Activated naive CD4-positive, alpha-beta T cell treated with anti-CD3 and anti-CD28 coated beads, Interleukin-2, amount 10 ng/mL, durations not matched to agents 7 days and 5 days (primary cell): ENCODE measurements around the gene KRT2.

Source experiments
- CTCF ChIA-PET: fragments of 350-600 bp; sonication (Branson Sonifier 250); formaldehyde crosslinking; loops from one replicate; lab custom pipeline; 2021; ENCODE audit warnings: antibody characterized with exemption; lab: Charles Lee
- DNase-seq: peaks from one replicate; pipeline ENCODE4 v3.0.0-alpha.2; 2020
- H3K27ac Mint-ChIP-seq: one replicate; pipeline ENCODE4 v1.8.0; 2021; ENCODE audit warnings: mild to moderate bottlenecking, moderate library complexity, mixed read lengths
- H3K27me3 Mint-ChIP-seq: one replicate; pipeline ENCODE4 v1.8.0; 2021; ENCODE audit warnings: mild to moderate bottlenecking, mixed read lengths
- H3K36me3 Mint-ChIP-seq: one replicate; pipeline ENCODE4 v1.8.0; 2021; ENCODE audit warnings: mixed read lengths
- H3K4me1 Mint-ChIP-seq: one replicate; pipeline ENCODE4 v1.8.0; 2021; ENCODE audit warnings: mixed read lengths
- H3K4me3 Mint-ChIP-seq: one replicate; pipeline ENCODE4 v1.8.0; 2021; ENCODE audit warnings: mild to moderate bottlenecking, moderate library complexity, mixed read lengths
- H3K9me3 Mint-ChIP-seq: one replicate; pipeline ENCODE4 v1.8.0; 2021; ENCODE audit warnings: mixed read lengths

The KRT2 gene

DNA sequence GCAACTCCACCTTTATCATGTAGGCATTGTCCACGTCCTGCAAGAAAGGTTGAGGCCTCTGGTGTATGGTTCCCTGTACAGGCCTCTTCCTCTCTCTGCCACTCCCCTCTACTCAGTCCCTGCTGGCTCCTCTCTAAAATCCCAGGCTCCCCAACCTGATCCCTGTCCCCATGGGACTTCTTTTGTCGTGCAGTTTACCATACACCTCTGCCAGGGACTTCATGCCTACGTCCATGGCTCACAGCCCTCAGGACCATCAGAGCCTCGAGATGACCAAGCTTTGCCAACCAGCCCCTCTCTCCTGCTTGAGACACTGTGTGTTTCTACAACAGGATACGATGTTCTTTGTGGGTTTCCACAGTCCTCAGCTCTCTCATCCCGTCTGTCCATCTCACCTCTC, 2.9 kb downstream of the KRT2 start:
- H3K9me3 Mint-ChIP-seq, result peaks cover 17% of the 10 kb centered on the region
- peaks cover 16% of the 10 kb centered on the region for H3K36me3 Mint-ChIP-seq
- H3K4me3 Mint-ChIP-seq, result no peak overlapping the region
- peak overlapping the region; percentile 68 for H3K27ac Mint-ChIP-seq
- H3K27me3 Mint-ChIP-seq, result peaks cover 30% of the 10 kb centered on the region
- H3K4me1 Mint-ChIP-seq, result peaks cover 57% of the 10 kb centered on the region
- CTCF ChIA-PET, result interaction anchor here (0.7 to 1.6 kb wide), 3 partner anchors 40 to 231 kb away, joined by 3 to 4 read pairs (median 3); no protein-coding TSS in a partner anchor
- no peak for DNase-seq

DNA sequence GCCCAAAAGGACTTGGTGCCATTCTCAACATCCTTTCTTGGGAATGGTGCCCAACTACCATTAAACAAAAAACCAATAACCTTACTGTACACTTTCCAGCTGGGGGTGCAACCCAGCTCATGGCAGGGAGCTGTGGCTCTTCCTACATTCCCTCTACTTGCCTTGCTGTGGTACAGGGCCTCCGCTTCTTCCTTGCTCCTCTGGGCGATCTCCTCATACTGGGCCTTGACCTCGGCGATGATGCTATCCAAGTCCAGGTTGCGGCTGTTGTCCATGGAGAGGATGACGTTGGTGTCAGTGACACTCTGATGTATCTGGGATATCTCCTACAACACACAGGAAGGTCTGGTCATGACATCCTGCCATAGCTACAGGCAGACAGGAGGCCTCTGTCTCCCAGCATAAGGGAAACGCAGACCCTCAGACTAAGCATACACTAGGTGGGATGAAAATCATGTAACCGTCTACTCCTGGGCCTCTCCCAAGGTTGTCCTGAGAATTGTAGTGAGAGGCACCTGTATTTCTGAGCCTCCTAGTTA, 3.9 kb downstream of the KRT2 start:
- H3K27me3 Mint-ChIP-seq, result peaks cover 21% of the 10 kb centered on the region
- peaks cover 17% of the 10 kb centered on the region for H3K9me3 Mint-ChIP-seq
- no peak for DNase-seq
- peaks cover 67% of the 10 kb centered on the region for H3K4me1 Mint-ChIP-seq
- peaks cover 22% of the 10 kb centered on the region for H3K36me3 Mint-ChIP-seq
- H3K4me3 Mint-ChIP-seq, result no peak overlapping the region
- CTCF ChIA-PET, result interaction anchor here (1.6 kb wide), 1 partner anchor 39 kb away, joined by 4 read pairs; no protein-coding TSS in a partner anchor
- H3K27ac Mint-ChIP-seq, result peak overlapping the region; percentile 100

DNA sequence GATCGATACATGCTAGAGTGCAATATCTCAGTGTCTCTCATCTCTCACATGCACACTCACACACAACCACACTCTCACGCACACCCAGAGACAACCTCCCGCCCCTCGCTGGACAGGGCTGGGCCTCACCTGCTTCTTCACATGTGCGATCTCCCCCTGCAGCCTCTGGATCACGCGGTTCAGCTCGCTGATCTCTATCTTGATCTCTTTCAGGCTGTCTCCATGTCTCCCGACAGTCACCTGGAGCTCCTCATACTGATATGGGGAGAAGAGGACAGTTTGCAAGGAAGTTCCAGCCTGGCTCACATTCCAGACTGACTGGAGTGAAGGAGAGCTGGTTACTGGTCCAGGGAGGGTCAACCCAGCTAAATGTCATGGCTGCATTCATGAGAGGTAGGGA, 4.4 kb downstream of the KRT2 start:
- Mint-ChIP-seq H3K9me3 (peaks cover 17% of the 10 kb centered on the region), H3K36me3 (peaks cover 24% of the 10 kb centered on the region), H3K27ac (peak overlapping the region; percentile 100), H3K4me1 (peaks cover 66% of the 10 kb centered on the region), H3K27me3 (peaks cover 21% of the 10 kb centered on the region), H3K4me3 (no peak overlapping the region)
- CTCF ChIA-PET, result no interaction called here
- DNase-seq, result no peak

DNA sequence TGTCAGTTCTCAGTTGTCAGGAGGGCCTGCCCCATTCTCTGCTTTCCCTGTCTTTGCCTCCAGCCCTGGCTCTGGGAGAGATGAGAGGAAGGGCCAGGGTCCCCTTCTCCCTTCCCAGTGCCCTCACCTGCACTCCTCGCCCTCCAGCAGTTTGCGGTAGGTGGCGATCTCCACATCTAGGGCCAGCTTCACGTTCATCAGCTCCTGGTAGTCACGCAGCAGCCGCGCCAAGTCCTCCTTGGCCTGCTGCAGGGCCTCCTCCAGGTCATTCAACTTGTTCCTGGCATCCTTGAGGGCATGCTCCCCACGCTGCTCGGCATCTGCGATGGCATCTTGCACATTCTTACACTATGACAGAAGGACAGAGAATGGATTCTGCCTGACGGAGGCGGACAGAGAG, 5.4 kb downstream of the KRT2 start:
- Mint-ChIP-seq H3K4me3 (no peak overlapping the region), H3K9me3 (peaks cover 15% of the 10 kb centered on the region), H3K4me1 (peaks cover 76% of the 10 kb centered on the region), H3K27me3 (peaks cover 13% of the 10 kb centered on the region), H3K27ac (peak overlapping the region; percentile 100), H3K36me3 (peaks cover 30% of the 10 kb centered on the region)
- peak; percentile 16 for DNase-seq
- CTCF ChIA-PET, result no interaction called here

DNA sequence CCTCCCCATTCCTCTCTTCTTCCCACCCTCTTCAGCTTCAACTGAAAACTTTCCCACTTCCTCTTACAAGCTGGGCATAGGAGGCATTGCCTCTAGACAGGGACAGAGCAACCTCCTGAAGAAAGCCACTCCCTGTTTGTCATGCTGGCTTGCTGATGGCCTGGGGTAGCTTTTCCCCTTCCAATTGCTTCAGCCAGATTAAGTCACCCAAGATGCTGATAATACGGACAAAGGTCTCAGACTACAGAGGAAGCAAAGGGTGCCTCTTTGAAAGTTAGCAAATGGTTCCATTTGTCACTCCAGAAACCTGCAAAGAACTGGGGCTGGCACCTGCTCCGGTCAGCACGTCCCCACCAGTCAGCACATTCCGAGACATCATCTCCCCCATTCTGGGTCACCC, 6.0 kb downstream of the KRT2 start:
- Mint-ChIP-seq H3K4me3 (peak overlapping the region; percentile 56), H3K36me3 (peaks cover 30% of the 10 kb centered on the region), H3K27ac (peak overlapping the region; percentile 100), H3K4me1 (peaks cover 82% of the 10 kb centered on the region), H3K27me3 (peaks cover 10% of the 10 kb centered on the region), H3K9me3 (peaks cover 15% of the 10 kb centered on the region)
- CTCF ChIA-PET, result no interaction called here
- peak; percentile 24 for DNase-seq

DNA sequence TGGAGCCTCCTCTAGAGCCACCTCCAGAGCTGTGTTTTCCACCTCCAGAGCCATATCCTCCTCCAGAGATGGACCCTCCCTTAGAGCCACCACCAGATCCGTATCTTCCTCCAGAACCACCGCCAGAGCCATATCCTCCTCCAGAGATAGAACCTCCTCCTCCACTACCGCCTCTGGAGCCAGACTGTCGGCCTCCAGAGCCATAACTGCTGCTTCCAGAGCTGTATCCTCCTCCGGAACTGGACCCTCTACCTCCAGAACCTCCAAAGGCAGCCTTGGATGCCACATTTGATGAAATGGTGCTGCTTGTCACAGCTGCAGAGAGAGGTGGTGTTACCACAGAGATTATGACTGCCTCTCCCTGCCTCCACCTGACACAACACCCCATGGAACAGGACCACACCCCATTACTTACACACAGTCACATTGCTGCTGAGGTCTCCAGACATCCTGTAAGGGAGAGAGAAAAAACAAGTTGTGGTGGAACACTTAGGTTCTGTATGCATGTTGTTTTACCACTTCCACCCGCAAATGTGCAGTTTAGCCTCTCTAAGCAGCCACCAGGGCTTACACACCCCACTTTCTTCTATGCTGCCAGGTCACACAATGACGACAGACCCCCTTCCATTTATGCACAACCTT, 6.8 kb downstream of the KRT2 start:
- Mint-ChIP-seq H3K9me3 (peaks cover 15% of the 10 kb centered on the region), H3K36me3 (peaks cover 30% of the 10 kb centered on the region), H3K27ac (peak overlapping the region; percentile 100), H3K27me3 (peaks cover 5% of the 10 kb centered on the region), H3K4me1 (peaks cover 84% of the 10 kb centered on the region), H3K4me3 (peak overlapping the region; percentile 56)
- CTCF ChIA-PET, result interaction anchor here (1.1 kb wide), 1 partner anchor 62 kb away, joined by 4 read pairs; no protein-coding TSS in a partner anchor
- DNase-seq, result peak; percentile 82

DNA sequence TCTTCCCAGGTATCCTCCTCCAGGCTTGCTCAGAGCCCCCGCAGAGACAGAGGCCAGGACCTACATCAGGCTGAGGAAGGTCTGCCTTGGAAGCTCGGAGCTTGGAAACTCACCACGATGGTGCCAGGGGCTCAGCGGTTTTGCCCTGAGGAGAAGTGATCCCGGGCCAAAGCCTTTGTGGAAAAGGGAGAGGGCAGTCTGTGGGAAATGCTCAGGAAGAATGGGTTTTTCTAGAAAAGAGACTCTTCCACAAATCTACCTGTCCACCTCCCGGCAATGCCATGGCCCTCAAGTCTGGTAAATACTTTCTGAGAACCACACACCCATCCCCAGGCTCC, 8.0 kb downstream of the KRT2 start:
- DNase-seq, result peak; percentile 13
- H3K27ac Mint-ChIP-seq, result peak overlapping the region; percentile 100
- H3K27me3 Mint-ChIP-seq, result peaks cover 5% of the 10 kb centered on the region
- peaks cover 28% of the 10 kb centered on the region for H3K36me3 Mint-ChIP-seq
- peaks cover 15% of the 10 kb centered on the region for H3K9me3 Mint-ChIP-seq
- H3K4me1 Mint-ChIP-seq, result peaks cover 80% of the 10 kb centered on the region
- CTCF ChIA-PET, result interaction anchor here (1.2 kb wide), 1 partner anchor 11 kb away, joined by 3 read pairs; no protein-coding TSS in a partner anchor
- no peak overlapping the region for H3K4me3 Mint-ChIP-seq

DNA sequence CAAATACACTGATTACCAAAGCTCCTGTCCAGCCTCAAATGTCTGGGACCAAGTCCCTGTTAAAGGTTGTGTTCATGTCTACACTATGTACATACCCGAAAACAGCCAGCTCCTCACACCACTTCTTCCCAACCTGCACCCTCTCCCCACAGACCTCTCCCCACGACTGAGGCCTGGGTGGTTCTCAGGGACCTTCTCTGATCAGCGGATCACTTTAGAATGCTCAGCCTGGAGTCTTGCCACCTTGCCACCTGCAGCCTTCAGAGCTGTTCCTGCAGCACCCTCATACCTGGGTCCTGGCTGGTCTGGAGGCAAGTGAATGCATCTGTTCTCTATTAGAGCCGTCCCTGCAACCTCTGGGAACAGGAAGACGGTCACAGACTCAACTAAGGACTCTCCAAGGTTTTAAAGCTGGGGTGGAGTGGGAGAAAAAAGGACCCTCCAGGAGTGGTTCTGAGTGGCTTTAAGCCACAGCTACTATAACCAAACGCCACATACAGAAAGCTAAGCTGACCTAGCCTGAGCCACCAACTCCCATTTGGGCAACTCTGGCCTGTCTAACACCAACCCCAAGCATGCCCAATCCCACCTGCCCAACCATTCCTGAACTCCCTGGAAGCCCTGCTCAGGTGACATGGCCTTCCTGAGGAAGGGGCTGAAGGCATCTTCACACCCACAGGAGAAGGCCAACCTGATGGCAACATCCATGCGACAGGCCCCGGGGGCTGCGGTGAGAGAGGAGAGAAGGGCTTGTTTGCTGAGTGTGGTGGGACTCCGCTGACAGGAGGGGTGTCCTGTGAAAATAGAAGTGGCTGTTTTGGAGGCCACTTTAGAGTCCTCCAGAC, 8.6 kb downstream of the KRT2 start:
- Mint-ChIP-seq H3K9me3 (peaks cover 15% of the 10 kb centered on the region), H3K4me1 (peaks cover 74% of the 10 kb centered on the region), H3K4me3 (no peak overlapping the region), H3K36me3 (peaks cover 27% of the 10 kb centered on the region), H3K27me3 (peaks cover 5% of the 10 kb centered on the region), H3K27ac (peak overlapping the region; percentile 100)
- CTCF ChIA-PET, result interaction anchor here (1.2 kb wide), 1 partner anchor 10 kb away, joined by 3 read pairs; no protein-coding TSS in a partner anchor
- DNase-seq, result peak; percentile 16

DNA sequence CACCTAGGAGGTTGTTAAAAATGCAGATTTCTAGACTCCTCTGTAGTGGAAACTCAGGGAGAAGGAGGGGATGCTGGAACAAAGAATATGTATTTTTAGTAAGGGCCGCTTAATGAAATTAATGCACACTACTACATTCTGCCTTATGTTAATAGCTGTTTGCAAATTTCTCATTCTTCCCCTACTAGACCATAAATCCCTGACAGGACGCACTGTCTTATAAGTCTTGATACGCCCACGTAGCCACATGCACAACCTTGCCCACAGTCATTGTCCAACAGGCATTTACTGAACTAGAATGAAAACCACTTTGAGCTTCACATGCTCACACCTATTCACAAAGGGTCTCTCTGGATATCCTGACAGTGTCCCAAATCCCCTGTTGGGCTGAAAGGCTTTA, 10.5 kb downstream of the KRT2 start:
- peaks cover 55% of the 10 kb centered on the region for H3K4me1 Mint-ChIP-seq
- no peak overlapping the region for H3K27ac Mint-ChIP-seq
- H3K4me3 Mint-ChIP-seq, result no peak overlapping the region
- peaks cover 12% of the 10 kb centered on the region for H3K9me3 Mint-ChIP-seq
- H3K36me3 Mint-ChIP-seq, result peaks cover 24% of the 10 kb centered on the region
- peaks cover 9% of the 10 kb centered on the region for H3K27me3 Mint-ChIP-seq
- CTCF ChIA-PET, result interaction anchor here (1.5 kb wide), 1 partner anchor 8 kb away, joined by 6 read pairs; no protein-coding TSS in a partner anchor
- DNase-seq, result peak; percentile 19

DNA sequence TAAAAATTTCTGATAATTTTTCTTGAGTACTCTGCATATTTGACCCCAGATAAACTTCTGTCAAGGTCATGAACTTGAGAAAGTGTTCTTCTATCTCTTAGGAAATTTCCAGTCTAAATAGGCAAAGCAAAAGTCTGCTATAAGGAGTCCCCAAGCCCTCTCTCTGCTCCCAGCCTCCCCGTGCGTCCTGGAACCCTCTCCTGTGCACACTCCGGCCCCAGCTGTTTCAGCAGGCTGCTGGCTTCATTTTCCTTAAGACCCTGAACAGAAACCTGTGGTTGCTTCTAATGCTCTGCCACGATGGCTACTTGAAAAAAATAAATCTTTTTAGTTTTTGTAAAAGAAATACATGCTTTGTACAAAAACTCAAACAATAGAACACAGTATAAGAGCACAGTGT, 14.7 kb downstream of the KRT2 start:
- Mint-ChIP-seq H3K36me3 (peaks cover 5% of the 10 kb centered on the region), H3K9me3 (peaks cover 1% of the 10 kb centered on the region), H3K4me1 (peaks cover 50% of the 10 kb centered on the region), H3K27ac (no peak overlapping the region), H3K4me3 (no peak overlapping the region), H3K27me3 (peaks cover 8% of the 10 kb centered on the region)
- DNase-seq, result no peak
- CTCF ChIA-PET, result no interaction called here

DNA sequence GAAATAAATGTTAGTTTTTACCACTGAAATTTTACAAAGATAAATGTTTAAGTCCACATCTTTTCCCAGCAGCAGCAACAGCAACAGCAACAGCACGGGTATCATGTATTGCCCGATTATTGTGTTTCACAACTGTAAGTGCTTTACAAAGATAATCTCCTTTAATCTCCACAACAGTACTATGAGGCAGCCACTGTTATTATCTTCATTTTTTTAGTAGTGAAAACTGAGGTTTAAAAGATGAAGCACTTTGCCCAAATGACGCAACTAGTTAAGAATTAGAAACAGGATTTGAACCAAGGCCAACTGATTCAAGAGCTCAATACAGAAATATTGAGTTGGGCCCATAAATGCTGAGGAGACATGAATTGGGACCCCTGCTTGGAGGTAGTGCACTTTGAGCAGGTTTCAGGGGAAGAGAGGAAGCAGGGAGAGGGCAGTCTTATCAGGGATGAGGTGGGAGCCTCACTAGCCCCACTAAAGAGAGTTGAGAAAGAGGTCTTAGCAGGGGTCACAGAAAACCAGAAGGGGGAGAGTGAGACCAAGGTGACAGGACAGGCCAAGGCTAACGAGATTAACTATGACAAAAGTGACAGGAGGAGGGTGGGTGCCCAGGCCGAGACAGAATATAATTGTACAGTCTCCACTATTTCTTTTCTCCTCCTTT, 15.3 kb downstream of the KRT2 start:
- no peak overlapping the region for H3K27ac Mint-ChIP-seq
- peaks cover 1% of the 10 kb centered on the region for H3K36me3 Mint-ChIP-seq
- H3K27me3 Mint-ChIP-seq, result peaks cover 8% of the 10 kb centered on the region
- no peak for DNase-seq
- peaks cover 1% of the 10 kb centered on the region for H3K9me3 Mint-ChIP-seq
- peaks cover 50% of the 10 kb centered on the region for H3K4me1 Mint-ChIP-seq
- CTCF ChIA-PET, result no interaction called here
- no peak overlapping the region for H3K4me3 Mint-ChIP-seq

DNA sequence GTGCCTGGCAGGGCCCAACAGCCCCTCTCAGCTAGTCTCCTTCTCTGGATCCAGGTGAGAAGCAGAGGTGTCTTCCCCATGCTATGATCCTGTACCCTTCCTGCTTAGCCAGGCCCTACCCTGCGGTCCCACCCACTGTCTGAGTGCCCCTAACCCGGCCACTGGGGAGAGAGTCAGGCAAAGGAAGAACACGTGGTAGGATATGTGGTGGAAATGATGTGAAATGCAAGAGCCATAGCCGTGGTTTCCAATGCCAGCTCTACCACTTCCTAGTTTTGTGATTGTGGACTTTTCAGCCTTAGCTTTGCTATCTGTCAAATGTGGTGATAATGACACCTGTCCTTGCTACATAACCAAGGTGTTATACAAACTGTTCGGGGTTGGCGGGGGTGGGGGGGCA, 15.8 kb downstream of the KRT2 start:
- no peak overlapping the region for H3K4me3 Mint-ChIP-seq
- peaks cover 1% of the 10 kb centered on the region for H3K36me3 Mint-ChIP-seq
- peak; percentile 21 for DNase-seq
- H3K4me1 Mint-ChIP-seq, result peaks cover 50% of the 10 kb centered on the region
- H3K27ac Mint-ChIP-seq, result no peak overlapping the region
- H3K9me3 Mint-ChIP-seq, result peaks cover 1% of the 10 kb centered on the region
- peaks cover 8% of the 10 kb centered on the region for H3K27me3 Mint-ChIP-seq
- CTCF ChIA-PET, result no interaction called here

DNA sequence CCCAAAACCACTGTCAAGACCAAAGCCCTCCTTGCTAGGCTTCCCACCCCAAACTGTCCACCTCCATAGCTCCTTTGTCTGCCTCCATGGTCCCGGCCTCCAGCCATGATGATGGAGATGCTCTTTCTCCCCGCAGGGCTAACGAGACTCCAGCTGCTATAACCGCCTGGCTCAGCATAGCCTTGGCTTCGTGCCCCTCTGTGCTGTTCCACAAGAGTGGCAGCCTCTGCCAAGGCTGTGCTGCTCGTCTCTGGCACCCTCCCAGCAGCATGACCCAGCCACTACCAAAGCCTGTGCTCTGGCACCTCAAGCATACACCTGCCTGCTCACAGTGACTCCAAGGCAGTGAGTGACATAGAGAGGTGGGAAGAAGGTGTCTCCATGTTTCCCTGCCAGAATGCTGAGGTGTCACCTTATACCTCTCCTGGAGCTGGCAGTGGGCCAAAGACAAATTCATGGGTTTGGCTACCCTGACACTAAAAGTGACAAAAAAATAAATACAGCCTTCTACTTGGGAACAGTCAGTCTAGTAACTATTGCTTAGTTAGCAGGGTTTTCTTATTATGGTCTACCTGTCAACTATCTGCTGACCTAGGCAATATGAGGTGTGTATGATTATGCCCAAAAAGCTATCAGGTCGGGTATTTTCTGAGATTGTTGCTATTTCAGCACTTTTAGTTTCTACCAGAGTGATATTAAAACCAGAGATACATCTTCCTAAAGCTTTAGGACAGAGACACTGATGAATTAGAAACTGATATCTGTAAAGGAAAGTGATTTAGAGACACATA, 17.6 kb downstream of the KRT2 start:
- Mint-ChIP-seq H3K36me3 (peaks cover 1% of the 10 kb centered on the region), H3K27me3 (peaks cover 8% of the 10 kb centered on the region), H3K27ac (peak overlapping the region; percentile 77), H3K4me3 (no peak overlapping the region), H3K4me1 (peaks cover 63% of the 10 kb centered on the region), H3K9me3 (peaks cover 1% of the 10 kb centered on the region)
- CTCF ChIA-PET, result interaction anchor here (1.2 kb wide), 1 partner anchor 9 kb away, joined by 3 read pairs; no protein-coding TSS in a partner anchor
- peak; percentile 12 for DNase-seq
